KMS-11 (cell line): ENCODE results near the gene CAMTA1.

Experiments
- H2AFZ ChIP-seq: fragments of 200-600 bp; sonication (generic); 2 replicates; pipeline ENCODE4 v1.6.1; 2016; ENCODE audit warnings: antibody characterized with exemption, mixed run types, low read depth
- H3K27ac ChIP-seq: fragments of 200-600 bp; sonication (generic); 2 replicates; pipeline ENCODE4 v1.6.1; 2016; ENCODE audit warnings: mild to moderate bottlenecking, mixed run types
- H3K27me3 ChIP-seq: fragments of 200-600 bp; sonication (generic); 2 replicates; pipeline ENCODE4 v1.6.1; 2017; ENCODE audit warnings: mild to moderate bottlenecking, low read depth, mixed run types, moderate library complexity; ENCODE audit not compliant: insufficient read depth
- H3K36me3 ChIP-seq: fragments of 200-600 bp; sonication (generic); 2 replicates; pipeline ENCODE4 v1.6.1; 2017; ENCODE audit warnings: mild to moderate bottlenecking, mixed run types; ENCODE audit not compliant: insufficient read depth
- H3K4me1 ChIP-seq: fragments of 200-600 bp; sonication (generic); 2 replicates; pipeline ENCODE4 v1.6.1; 2016; ENCODE audit warnings: mild to moderate bottlenecking, low read depth, mixed run types; ENCODE audit not compliant: poor library complexity, severe bottlenecking
- H3K4me2 ChIP-seq: fragments of 200-600 bp; sonication (generic); 2 replicates; pipeline ENCODE4 v1.7.0; 2016; ENCODE audit warnings: mild to moderate bottlenecking, mixed run types
- H3K4me3 ChIP-seq: fragments of 200-600 bp; sonication (generic); IDR thresholded peaks from 2 replicates; pipeline ENCODE4 v1.6.1; 2017; ENCODE audit warnings: low read depth, low read length, mixed read lengths; ENCODE audit not compliant: insufficient read depth
- H3K79me2 ChIP-seq: fragments of 200-600 bp; sonication (generic); 2 replicates; pipeline ENCODE4 v1.6.1; 2016; ENCODE audit warnings: low read depth, mixed run types; ENCODE audit not compliant: insufficient read depth
- H3K9ac ChIP-seq: fragments of 200-600 bp; sonication (generic); 2 replicates; pipeline ENCODE4 v1.6.1; 2016; ENCODE audit warnings: mild to moderate bottlenecking, mixed run types
- H4K20me1 ChIP-seq: fragments of 200-600 bp; sonication (generic); 2 replicates; pipeline ENCODE4 v1.6.1; 2016; ENCODE audit warnings: mild to moderate bottlenecking, mixed run types; ENCODE audit not compliant: insufficient read depth
- TF ChIP-seq, protein P1 (sequence below): fragments of 200-600 bp; sonication (generic); conservative IDR thresholded peaks from 2 replicates; pipeline ENCODE4 v1.6.1; 2017; ENCODE audit warnings: low read depth, mild to moderate bottlenecking, antibody characterized with exemption, low read length, moderate library complexity, mixed read lengths

CAMTA1 gene

DNA sequence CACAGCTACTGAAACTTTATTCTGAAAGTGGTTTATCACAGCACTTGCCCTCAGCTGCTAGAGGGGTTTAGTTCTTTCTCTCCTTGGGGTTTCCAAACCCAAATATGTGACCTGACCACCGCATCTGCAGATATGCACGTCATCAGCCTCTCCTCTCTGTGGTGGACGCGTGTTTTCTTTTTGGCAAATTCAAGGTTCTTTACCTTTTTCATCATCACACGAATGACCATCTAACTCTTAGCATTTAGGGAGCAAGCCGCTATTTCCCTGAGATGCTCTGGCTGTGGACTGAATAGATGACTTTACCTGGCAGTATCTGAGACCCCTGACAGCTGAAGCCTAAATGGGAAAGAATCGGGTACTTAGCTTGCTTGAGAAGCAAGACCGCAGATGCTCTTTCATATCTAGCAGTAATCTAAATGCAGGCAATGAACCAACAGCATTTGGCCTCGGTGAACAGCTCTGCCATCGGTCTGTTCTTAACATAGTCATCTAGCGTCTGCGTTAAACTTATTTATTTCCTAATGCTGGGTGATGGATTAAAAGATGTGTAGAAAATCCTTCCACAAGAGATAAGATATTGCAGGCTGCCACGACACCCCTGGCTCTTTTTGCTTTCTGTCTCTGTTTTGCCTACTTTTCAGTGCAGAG is 463.4 kb downstream of the CAMTA1 start:
- Histone ChIP-seq H3K36me3 (no peaks in the 10 kb centered on the region), H3K4me3 (no peak overlapping the region), H3K79me2 (no peaks in the 10 kb centered on the region), H4K20me1 (no peaks in the 10 kb centered on the region), H2AFZ (no peak overlapping the region), H3K4me2 (peak overlapping the region; percentile 13; the same call in 1 of the 2 replicates), H3K4me1 (no peaks in the 10 kb centered on the region), H3K27ac (no peak overlapping the region), H3K9ac (no peak overlapping the region), H3K27me3 (peaks cover 24% of the 10 kb centered on the region; the same call in 1 of the 2 replicates)
- TF ChIP-seq, protein P1, sequence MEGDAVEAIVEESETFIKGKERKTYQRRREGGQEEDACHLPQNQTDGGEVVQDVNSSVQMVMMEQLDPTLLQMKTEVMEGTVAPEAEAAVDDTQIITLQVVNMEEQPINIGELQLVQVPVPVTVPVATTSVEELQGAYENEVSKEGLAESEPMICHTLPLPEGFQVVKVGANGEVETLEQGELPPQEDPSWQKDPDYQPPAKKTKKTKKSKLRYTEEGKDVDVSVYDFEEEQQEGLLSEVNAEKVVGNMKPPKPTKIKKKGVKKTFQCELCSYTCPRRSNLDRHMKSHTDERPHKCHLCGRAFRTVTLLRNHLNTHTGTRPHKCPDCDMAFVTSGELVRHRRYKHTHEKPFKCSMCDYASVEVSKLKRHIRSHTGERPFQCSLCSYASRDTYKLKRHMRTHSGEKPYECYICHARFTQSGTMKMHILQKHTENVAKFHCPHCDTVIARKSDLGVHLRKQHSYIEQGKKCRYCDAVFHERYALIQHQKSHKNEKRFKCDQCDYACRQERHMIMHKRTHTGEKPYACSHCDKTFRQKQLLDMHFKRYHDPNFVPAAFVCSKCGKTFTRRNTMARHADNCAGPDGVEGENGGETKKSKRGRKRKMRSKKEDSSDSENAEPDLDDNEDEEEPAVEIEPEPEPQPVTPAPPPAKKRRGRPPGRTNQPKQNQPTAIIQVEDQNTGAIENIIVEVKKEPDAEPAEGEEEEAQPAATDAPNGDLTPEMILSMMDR, result no peak

DNA sequence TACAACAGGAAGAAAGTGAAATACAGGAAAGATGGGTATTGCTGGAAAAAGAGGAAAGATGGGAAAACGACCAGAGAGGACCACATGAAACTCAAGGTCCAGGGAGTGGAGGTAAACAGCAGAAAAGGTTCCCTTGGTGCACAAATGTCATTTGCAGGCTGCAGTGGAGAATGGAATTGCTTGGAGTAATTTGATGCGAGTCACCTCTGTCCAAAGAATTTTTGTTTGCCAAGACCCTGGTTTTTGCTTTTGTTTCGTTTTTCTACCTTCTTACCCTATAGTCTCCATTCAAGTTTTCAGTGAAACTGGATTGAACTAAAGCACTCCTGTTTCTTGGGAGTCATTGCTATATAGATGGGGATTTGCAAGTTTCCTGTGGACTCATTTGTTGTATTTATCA is 464.3 kb downstream of the CAMTA1 start:
- no peaks in the 10 kb centered on the region for H3K4me1 ChIP-seq
- H3K9ac ChIP-seq, result no peak overlapping the region
- no peaks in the 10 kb centered on the region for H3K79me2 ChIP-seq
- H3K4me3 ChIP-seq, result no peak overlapping the region
- TF ChIP-seq, protein P1, result no peak
- no peaks in the 10 kb centered on the region for H3K36me3 ChIP-seq
- H3K4me2 ChIP-seq, result no peak overlapping the region
- H2AFZ ChIP-seq, result no peak overlapping the region
- H3K27ac ChIP-seq, result no peak overlapping the region
- H4K20me1 ChIP-seq, result no peaks in the 10 kb centered on the region
- peaks cover 32% of the 10 kb centered on the region; the same call in 1 of the 2 replicates for H3K27me3 ChIP-seq

DNA sequence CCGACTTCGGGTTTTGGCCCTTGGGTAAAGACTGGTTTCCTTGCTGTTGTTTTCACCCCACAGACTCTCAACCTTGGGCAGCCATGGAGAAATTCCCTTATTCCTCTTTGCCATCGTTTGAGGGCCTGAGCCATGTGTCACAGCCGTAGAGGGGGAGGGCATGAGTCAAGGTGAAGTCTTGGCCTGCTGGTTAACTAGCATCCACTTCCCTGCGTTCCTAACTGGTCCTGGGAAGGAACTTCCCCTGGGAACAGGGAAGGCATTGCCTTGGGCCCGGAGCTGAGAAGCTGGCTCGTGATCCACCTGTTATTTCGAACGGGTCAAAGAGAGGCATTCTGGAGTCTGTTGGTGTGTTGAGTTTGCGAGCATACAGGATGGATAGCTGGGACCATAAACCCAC is 464.9 kb downstream of the CAMTA1 start:
- no peak overlapping the region for H3K4me3 ChIP-seq
- TF ChIP-seq, protein P1, result no peak
- no peak overlapping the region for H3K27ac ChIP-seq
- H2AFZ ChIP-seq, result no peak overlapping the region
- peaks cover 34% of the 10 kb centered on the region; the same call in 1 of the 2 replicates for H3K27me3 ChIP-seq
- no peaks in the 10 kb centered on the region for H3K36me3 ChIP-seq
- H4K20me1 ChIP-seq, result no peaks in the 10 kb centered on the region
- H3K4me2 ChIP-seq, result no peak overlapping the region
- H3K79me2 ChIP-seq, result no peaks in the 10 kb centered on the region
- no peak overlapping the region for H3K9ac ChIP-seq
- H3K4me1 ChIP-seq, result no peaks in the 10 kb centered on the region

DNA sequence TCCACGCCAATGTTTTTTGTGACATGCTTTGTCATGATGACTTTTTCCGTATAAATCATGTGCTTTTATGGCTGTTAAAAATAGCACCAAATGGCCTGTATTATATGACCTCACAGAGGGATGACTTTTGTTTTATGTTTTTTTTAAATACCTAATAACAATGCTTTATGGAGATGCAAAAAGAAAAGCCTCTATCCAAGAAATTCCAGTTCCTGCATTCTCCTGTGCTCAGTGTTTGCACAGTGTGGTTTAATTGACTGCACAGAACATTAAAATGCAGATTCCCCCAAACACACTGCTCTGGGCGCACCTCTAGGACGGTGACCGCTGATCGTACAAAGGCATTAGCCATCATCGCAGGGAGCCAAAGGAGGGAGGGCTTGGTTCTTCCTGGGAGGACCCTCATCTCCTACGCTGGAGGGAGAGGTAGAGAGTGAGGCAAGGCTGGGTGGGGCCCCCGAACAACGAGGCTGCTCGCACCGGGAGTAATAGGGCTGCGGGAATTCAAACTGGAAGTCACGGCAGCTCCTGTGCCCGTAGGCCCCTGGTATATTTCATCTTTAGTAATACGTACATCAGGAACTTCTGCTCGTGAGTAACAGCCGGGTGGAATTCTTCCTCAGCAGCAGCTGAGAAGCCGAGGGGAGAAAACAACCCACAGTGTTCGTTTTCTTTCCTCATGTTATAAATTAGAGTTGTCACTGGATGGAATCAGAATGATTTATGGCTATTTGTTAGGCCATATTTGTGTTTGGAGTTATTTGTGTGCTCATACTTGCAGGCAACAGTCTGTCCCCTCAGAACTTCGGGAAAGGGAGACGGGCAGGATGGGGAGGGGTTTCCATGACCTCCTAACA is 465.6 kb downstream of the CAMTA1 start:
- no peak overlapping the region for H2AFZ ChIP-seq
- no peaks in the 10 kb centered on the region for H3K79me2 ChIP-seq
- H3K27ac ChIP-seq, result no peak overlapping the region
- H3K36me3 ChIP-seq, result no peaks in the 10 kb centered on the region
- no peak overlapping the region for H3K9ac ChIP-seq
- no peaks in the 10 kb centered on the region for H3K4me1 ChIP-seq
- no peaks in the 10 kb centered on the region for H4K20me1 ChIP-seq
- H3K4me2 ChIP-seq, result no peak overlapping the region
- H3K4me3 ChIP-seq, result no peak overlapping the region
- TF ChIP-seq, protein P1, result no peak
- peaks cover 34% of the 10 kb centered on the region; the same call in 1 of the 2 replicates for H3K27me3 ChIP-seq
